CD4-positive, alpha-beta T cell treated with Interferon gamma for 1 hour (primary cell): ENCODE results near the gene ALDH1L1.

Source experiments
- DNase-seq: peaks from one replicate; pipeline ENCODE4 v3.0.0-alpha.2; 2020

ALDH1L1 gene

GRCh38 chr3:126153695-126154360 is 26.6 kb downstream of the ALDH1L1 start:
- DNase-seq = no peak

- no peak for DNase-seq
These were observed 27.3 kb downstream of the ALDH1L1 start for GRCh38 chr3:126152901-126153694.

- DNase-seq = no peak
These were observed 27.9 kb downstream of the ALDH1L1 start for GRCh38 chr3:126152458-126152857.

GRCh38 chr3:126151562-126152302 is 28.7 kb downstream of the ALDH1L1 start:
- no peak for DNase-seq

GRCh38 chr3:126149960-126150515 is 30.3 kb downstream of the ALDH1L1 start:
- DNase-seq = no peak

- DNase-seq = no peak
These were observed 31.0 kb downstream of the ALDH1L1 start for GRCh38 chr3:126149256-126149902.

- no peak for DNase-seq
These were observed 32.3 kb downstream of the ALDH1L1 start for GRCh38 chr3:126147932-126148683.

- no peak for DNase-seq
These were observed 33.0 kb downstream of the ALDH1L1 start for GRCh38 chr3:126147147-126147931.

- no peak for DNase-seq
These were observed 33.8 kb downstream of the ALDH1L1 start for GRCh38 chr3:126146525-126147146.

- no peak for DNase-seq
These were observed 34.4 kb downstream of the ALDH1L1 start for GRCh38 chr3:126146034-126146433.

GRCh38 chr3:126142652-126143051 is 37.7 kb downstream of the ALDH1L1 start:
- DNase-seq = no peak

- DNase-seq = no peak
These were observed 42.8 kb downstream of the ALDH1L1 start for GRCh38 chr3:126137490-126138130.

GRCh38 chr3:126136428-126137220 is 43.8 kb downstream of the ALDH1L1 start:
- DNase-seq = no peak

- DNase-seq = no peak
These were observed 44.8 kb downstream of the ALDH1L1 start for GRCh38 chr3:126135406-126136076.

- DNase-seq = no peak
These were observed 45.3 kb downstream of the ALDH1L1 start for GRCh38 chr3:126135071-126135405.

- peak; percentile 10 for DNase-seq
These were observed 46.0 kb downstream of the ALDH1L1 start for GRCh38 chr3:126134219-126134975.

- DNase-seq = no peak
These were observed 46.8 kb downstream of the ALDH1L1 start for GRCh38 chr3:126133606-126134005.
